Coronary artery (tissue), 2 donors: ENCODE results near the gene BRD3OS.

Experiments used
- DNase-seq: peaks from one replicate; pipeline ENCODE4 v3.0.0-alpha.2; 2017; ENCODE audit warnings: low spot score
- H3K27ac ChIP-seq, 2 donors: fragments of 200-600 bp; sonication (generic); one replicate each; pipeline ENCODE4 v1.5.1; 2016 to 2019
- H3K4me3 ChIP-seq: fragments of 200-600 bp; sonication (generic); 2 replicates; pipeline ENCODE4 v1.5.1; 2016; ENCODE audit warnings: mild to moderate bottlenecking, moderate library complexity
- TF ChIP-seq, protein P1 (sequence below): fragments of 200-600 bp; sonication (generic); IDR thresholded peaks from one replicate; pipeline ENCODE4 v1.5.1; 2019; ENCODE audit warnings: antibody characterized with exemption

BRD3OS gene

DNA sequence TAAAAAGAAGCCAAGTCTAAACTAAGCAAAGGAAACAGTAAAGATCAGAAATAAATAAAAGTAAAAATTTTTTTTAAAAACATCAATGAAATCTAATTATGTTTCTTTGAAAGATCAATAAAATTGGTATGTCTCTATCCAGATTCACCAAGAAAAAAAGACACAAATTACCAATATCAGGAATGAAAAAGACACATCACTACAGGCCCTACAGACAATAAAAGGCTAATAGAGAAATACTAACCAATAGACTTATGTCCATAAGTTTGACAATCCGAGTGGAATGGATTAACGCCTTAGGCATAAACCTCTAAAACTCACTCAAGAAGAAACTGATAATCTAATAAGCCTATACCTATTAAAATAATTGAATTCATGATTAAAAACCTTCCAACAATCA is 12.4 kb downstream of the BRD3OS start:
- DNase-seq: no peak
- TF ChIP-seq, protein P1, sequence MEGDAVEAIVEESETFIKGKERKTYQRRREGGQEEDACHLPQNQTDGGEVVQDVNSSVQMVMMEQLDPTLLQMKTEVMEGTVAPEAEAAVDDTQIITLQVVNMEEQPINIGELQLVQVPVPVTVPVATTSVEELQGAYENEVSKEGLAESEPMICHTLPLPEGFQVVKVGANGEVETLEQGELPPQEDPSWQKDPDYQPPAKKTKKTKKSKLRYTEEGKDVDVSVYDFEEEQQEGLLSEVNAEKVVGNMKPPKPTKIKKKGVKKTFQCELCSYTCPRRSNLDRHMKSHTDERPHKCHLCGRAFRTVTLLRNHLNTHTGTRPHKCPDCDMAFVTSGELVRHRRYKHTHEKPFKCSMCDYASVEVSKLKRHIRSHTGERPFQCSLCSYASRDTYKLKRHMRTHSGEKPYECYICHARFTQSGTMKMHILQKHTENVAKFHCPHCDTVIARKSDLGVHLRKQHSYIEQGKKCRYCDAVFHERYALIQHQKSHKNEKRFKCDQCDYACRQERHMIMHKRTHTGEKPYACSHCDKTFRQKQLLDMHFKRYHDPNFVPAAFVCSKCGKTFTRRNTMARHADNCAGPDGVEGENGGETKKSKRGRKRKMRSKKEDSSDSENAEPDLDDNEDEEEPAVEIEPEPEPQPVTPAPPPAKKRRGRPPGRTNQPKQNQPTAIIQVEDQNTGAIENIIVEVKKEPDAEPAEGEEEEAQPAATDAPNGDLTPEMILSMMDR: no peak
- H3K4me3 ChIP-seq: no peak overlapping the region
- H3K27ac ChIP-seq: no peak overlapping the region

- TF ChIP-seq, protein P1: no peak
- DNase-seq: no peak
- no peak overlapping the region for H3K4me3 ChIP-seq
- no peak overlapping the region for H3K27ac ChIP-seq
Measured at GRCh38 chr9:134039386-134040175, 14.3 kb downstream of the BRD3OS start.

DNA sequence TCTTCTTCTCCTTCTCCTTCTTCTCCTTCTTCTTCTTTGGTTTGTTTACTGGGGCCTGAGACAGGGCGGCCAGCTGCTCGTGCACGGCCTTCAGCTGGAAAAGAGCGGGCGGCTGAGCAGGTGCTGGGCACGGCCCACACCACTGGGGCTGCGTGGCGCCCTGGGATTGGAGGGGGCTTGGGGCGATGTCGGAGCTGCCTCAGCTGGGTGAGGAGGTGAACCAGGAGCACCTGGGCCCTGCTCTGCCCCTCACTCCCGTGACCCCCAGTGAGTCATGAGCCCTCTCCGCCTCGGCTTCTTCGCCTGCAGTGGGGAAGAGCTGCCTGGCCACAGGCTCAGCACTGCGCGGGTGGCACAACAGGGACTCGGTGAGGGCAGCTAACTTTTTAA is 14.9 kb downstream of the BRD3OS start:
- H3K4me3 ChIP-seq: no peak overlapping the region
- no peak for DNase-seq
- no peak overlapping the region for H3K27ac ChIP-seq
- TF ChIP-seq, protein P1: no peak

DNA sequence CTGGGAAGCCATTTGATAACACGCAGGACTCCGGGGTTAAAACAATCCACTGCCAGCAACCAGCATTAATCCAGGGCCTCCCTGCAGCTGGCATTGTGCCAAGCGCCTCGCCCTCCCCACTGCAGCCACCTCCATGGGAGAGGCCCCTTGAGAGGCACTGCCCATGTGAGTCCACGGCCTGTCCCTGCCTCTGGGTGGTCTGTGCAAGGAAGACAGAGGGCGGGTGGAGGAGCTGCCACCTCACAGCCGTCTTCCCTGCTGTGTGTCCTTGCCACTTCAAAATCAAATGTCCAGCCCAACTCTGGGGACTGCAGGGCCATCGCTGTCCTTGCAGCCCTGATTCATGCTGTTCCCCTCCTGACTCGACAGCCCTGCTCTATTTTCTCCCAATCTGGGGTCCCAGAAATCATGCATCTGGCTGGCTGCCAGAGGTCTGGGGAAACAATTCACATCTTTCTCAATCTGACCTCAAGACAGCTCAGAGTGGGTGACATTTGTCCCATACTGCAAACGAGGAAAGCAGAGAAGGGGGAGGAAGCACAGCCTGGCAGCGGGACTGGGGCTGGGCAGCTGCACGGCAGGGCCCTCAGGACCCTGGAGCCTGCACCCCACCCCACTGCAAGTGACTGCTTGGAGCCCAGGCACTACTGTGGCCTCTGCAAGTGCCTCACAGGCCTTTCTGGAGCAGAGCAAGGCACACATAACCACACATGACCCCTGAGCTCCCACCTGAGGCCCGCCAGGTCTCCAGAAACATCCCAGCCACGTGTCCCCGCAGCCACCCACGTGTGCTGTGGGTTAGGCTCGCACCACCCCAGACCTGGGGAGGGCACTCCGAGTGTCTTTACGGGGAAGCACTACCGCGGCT is 15.7 kb downstream of the BRD3OS start:
- DNase-seq: no peak
- TF ChIP-seq, protein P1: no peak
- no peak overlapping the region for H3K4me3 ChIP-seq
- H3K27ac ChIP-seq: no peak overlapping the region

- TF ChIP-seq, protein P1: no peak
- no peak overlapping the region for H3K4me3 ChIP-seq
- no peak for DNase-seq
- H3K27ac ChIP-seq: no peak overlapping the region
Measured at GRCh38 chr9:134041649-134041962, 16.3 kb downstream of the BRD3OS start.

GRCh38 chr9:134043531-134043988 is 18.3 kb downstream of the BRD3OS start:
- no peak for DNase-seq
- TF ChIP-seq, protein P1: no peak
- no peak overlapping the region for H3K27ac ChIP-seq
- H3K4me3 ChIP-seq: no peak overlapping the region
